WERI-Rb-1 (cell line): ENCODE measurements around the gene KLHL15.
A peak's percentile ranks its signal among the peaks of the same experiment; 100 is the strongest.

Experiments used
- DNase-seq: peaks from one replicate; pipeline ENCODE4 v3.0.0-alpha.2; 2020
- H3K27ac ChIP-seq: fragments of 250-450 bp; sonication (Bioruptor Pico); 2 replicates; pipeline ENCODE4 v1.5.1; 2020; ENCODE audit warnings: mild to moderate bottlenecking, moderate library complexity
- H3K27me3 ChIP-seq: fragments of 250-450 bp; sonication (Bioruptor Pico); 2 replicates; pipeline ENCODE4 v1.5.1; 2021; ENCODE audit warnings: mild to moderate bottlenecking, low read depth, moderate library complexity; ENCODE audit not compliant: insufficient read depth, severe bottlenecking
- H3K36me3 ChIP-seq: fragments of 250-450 bp; sonication (Bioruptor Pico); 2 replicates; pipeline ENCODE4 v1.5.1; 2020; ENCODE audit warnings: mild to moderate bottlenecking, moderate library complexity
- H3K4me3 ChIP-seq: 2 replicates; pipeline ENCODE4 v1.5.1; 2011; ENCODE audit warnings: low read depth, mild to moderate bottlenecking, control low read depth, low read length
- H3K9me3 ChIP-seq: fragments of 250-450 bp; sonication (Bioruptor Pico); 2 replicates; pipeline ENCODE4 v1.5.1; 2021; ENCODE audit warnings: mild to moderate bottlenecking, moderate library complexity; ENCODE audit not compliant: severe bottlenecking
- TF ChIP-seq, protein P1 (sequence below): IDR thresholded peaks from 2 replicates; pipeline ENCODE4 v1.5.1; 2011; ENCODE audit warnings: low read depth, mild to moderate bottlenecking, control low read depth, inconsistent platforms, low read length

The KLHL15 gene

DNA sequence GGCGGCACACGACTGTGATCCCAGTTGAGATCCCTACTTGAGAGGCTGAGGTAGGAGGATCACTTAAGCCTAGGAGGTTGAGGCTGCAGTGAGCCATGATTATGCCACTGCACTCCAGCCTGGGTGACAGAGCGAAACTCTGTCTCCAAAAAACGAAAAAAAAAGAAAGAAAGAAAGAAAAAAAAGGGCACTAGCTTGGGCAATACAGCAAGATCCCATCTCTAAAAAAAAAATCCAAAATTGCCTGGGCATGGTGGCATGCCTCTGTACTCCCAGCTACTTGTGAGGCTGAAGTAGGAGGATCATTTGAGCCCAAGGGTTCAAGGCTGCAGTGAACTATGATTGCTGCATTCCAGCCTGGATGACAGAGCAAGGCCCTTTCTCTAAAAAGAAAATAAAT, 10.7 kb upstream of the KLHL15 start:
- H3K27me3 ChIP-seq: peaks cover 3% of the 10 kb centered on the region
- no peaks in the 10 kb centered on the region for H3K36me3 ChIP-seq
- H3K27ac ChIP-seq: no peak overlapping the region
- DNase-seq: no peak
- TF ChIP-seq, protein P1, sequence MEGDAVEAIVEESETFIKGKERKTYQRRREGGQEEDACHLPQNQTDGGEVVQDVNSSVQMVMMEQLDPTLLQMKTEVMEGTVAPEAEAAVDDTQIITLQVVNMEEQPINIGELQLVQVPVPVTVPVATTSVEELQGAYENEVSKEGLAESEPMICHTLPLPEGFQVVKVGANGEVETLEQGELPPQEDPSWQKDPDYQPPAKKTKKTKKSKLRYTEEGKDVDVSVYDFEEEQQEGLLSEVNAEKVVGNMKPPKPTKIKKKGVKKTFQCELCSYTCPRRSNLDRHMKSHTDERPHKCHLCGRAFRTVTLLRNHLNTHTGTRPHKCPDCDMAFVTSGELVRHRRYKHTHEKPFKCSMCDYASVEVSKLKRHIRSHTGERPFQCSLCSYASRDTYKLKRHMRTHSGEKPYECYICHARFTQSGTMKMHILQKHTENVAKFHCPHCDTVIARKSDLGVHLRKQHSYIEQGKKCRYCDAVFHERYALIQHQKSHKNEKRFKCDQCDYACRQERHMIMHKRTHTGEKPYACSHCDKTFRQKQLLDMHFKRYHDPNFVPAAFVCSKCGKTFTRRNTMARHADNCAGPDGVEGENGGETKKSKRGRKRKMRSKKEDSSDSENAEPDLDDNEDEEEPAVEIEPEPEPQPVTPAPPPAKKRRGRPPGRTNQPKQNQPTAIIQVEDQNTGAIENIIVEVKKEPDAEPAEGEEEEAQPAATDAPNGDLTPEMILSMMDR: no peak
- no peaks in the 10 kb centered on the region for H3K9me3 ChIP-seq
- no peak overlapping the region for H3K4me3 ChIP-seq

DNA sequence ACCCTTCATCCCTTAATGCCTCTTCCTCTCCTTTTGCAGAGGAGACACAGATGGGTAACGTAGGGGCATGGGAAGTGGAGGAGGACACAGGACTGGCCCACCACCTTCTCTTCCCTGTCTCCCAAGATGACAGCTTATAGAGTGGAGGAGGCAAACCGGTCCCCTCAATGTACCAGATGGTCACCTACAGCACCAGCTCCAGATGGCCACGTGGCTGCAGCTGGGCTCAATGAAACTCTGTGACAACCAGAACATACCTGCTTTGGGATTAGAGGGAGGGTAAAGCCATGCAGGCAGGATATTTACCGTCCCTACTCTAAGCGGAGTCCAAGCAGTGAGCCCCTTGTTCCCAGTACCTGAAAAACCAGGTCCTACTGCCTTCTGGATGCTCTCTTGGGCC, 7.5 kb upstream of the KLHL15 start:
- Histone ChIP-seq H3K27ac (peak overlapping the region; percentile 82), H3K4me3 (0 out of 2 replicates have a peak overlapping the region, but pooled peaks have one; percentile 2), H3K9me3 (no peaks in the 10 kb centered on the region), H3K36me3 (no peaks in the 10 kb centered on the region), H3K27me3 (no peaks in the 10 kb centered on the region)
- TF ChIP-seq, protein P1: no peak
- DNase-seq: peak; percentile 89

DNA sequence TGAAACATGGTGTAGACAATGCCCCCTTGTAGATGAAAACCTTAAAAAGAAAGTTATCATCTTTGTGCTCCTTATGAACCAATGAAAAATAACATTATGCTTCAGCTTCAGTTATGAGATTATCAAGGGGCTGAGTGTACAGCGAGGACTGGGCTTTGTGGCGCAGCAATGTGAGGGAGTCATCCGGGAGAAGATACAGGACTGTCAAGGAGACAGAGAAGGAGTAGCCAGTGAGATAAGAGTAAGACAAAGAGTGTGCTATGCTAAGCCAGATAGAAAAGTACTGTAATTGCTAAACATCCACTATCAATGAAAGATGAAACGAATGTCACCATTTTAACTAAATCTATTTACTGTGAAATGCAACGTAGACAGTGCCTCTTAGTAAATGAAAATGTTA, 3.6 kb upstream of the KLHL15 start:
- DNase-seq: no peak
- H3K9me3 ChIP-seq: no peaks in the 10 kb centered on the region
- no peak overlapping the region for H3K4me3 ChIP-seq
- H3K27me3 ChIP-seq: no peaks in the 10 kb centered on the region
- no peaks in the 10 kb centered on the region for H3K36me3 ChIP-seq
- H3K27ac ChIP-seq: no peak overlapping the region
- TF ChIP-seq, protein P1: no peak

DNA sequence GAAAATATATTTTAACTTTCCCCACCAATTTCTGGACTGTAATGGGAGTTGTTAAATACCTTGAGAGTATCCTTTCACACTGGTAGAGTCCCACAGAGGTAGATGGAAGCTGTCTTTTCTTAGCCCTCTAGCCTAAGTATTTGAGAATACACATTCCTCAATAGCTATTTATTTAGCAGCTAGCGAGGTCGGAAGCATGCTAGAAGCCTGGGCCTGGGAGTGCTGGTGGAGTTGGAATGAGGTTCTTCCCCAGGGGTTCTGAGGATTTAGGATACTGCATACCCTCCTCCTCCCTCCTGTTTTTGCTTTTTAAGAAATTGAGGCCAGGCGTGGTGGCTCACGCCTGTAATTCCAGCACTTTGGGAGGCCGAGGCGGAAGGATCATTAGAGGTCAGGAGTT, 999 bp upstream of the KLHL15 start:
- no peaks in the 10 kb centered on the region; the same call in 1 of the 2 replicates for H3K36me3 ChIP-seq
- TF ChIP-seq, protein P1: no peak

DNA sequence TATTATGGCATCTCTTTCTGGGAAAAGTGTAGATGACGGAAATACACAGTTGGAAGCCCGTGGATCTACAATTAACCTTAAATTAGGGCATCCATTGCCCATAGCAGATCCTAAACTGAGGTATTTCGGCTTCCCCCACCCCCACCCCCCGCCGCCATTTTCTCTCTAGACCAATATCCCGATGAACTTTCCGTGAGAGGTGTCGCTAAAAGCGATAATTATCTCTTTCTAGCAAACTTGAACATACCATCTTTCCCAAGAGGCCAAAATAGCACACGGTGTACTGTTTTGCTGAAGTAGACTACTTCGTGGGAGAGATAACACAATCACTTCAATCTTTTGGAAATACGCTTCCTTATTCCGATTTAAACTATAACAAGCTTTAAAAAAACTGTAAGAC, 554 bp downstream of the KLHL15 start:
- no peak for DNase-seq
- H3K27ac ChIP-seq: peak overlapping the region; percentile 98
- H3K36me3 ChIP-seq: peaks cover 6% of the 10 kb centered on the region
- H3K27me3 ChIP-seq: peaks cover 7% of the 10 kb centered on the region
- TF ChIP-seq, protein P1: no peak
- peak overlapping the region; percentile 46 for H3K4me3 ChIP-seq
- peaks cover 4% of the 10 kb centered on the region for H3K9me3 ChIP-seq

More for the DNA sequence above, 999 bp upstream of the KLHL15 start:
- peaks cover 6% of the 10 kb centered on the region for H3K27me3 ChIP-seq
- peaks cover under 1% of the 10 kb centered on the region for H3K9me3 ChIP-seq
- H3K27ac ChIP-seq: no peak overlapping the region
- DNase-seq: no peak
- no peak overlapping the region for H3K4me3 ChIP-seq

DNA sequence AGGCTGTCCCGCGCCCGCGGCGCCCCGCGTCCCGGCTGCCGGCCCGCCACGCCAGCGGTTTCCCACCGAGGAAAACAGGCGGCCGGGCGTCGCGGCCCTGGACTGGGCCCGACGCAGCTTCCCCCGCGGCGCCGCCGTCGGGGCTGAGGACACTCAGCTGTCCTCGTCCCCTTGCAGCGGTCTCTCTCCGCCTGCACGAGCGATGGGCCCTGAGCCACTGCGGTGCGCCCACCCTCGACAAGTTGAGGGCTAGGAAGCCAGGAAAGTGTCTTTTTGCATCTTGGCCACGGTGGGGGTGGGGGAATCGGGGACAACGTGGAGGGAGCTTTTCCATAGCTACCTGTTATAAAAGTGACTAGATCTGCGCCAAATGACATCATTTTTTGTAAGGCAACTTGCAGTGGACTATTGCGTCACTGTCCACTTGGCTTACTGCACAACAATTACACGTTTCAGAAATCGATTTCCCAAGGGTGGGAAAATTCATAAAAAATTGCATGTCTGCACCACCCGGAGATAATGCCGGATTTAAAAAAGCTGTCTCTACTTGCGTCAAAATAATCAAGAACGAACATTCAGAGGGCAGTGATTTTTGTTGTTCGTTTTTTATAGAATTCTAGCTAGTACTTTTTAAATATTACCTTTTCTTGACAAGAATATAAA, 1.1 kb downstream of the KLHL15 start:
- peaks cover 6% of the 10 kb centered on the region for H3K36me3 ChIP-seq
- peaks cover 12% of the 10 kb centered on the region for H3K27me3 ChIP-seq
- H3K27ac ChIP-seq: peak overlapping the region; percentile 98
- TF ChIP-seq, protein P1: no peak
- no peak for DNase-seq
- H3K4me3 ChIP-seq: peak overlapping the region; percentile 46
- peaks cover 4% of the 10 kb centered on the region for H3K9me3 ChIP-seq
